Activated CD4-positive, alpha-beta T cell treated with anti-CD3 and anti-CD28 coated beads, Interleukin-10, Interleukin-2, amounts not matched to agents 100 ng/mL and 50 ng/mL, durations not matched to agents 16 hours and 8 hours (primary cell): Measurements from ENCODE around the gene CASZ1.

ENCODE experiments used
- DNase-seq: peaks from one replicate; pipeline ENCODE4 v3.0.0-alpha.2; 2020

The CASZ1 gene

DNA sequence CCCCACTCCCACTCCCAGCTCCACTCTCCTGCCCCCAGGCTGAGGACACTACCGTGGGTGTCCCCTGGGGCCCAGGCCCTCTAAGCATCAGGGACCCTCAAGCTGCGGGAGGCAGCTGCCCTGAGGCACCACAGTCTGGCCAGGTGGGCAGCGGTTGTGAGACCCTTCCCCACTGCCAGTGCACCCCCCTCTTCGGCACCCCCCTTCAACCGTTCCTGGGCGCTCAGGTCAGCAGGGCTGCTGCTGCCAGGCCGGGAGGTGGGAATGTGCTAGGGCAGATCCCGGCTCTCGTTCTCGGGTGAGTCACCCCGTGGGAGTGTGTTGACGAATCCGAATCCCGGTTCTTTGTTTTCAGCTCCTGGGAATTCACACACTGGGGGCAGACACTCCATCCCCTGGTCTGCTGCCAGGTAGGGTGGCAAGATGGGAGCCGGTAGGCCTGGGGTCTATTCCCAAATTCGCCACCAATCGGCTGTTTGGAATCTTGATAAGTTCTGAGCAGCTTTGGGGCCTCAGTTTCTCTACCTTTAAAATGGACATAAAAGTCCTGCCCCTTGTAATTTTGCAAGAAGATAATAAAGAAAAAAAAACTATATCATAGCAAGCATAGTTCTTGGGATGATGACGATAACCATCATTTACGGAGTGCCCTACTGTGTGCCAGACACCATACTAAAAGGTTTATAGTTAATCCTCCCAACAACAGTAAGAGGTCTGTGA lies 28.5 kb upstream of the CASZ1 start:
- no peak for DNase-seq

DNA sequence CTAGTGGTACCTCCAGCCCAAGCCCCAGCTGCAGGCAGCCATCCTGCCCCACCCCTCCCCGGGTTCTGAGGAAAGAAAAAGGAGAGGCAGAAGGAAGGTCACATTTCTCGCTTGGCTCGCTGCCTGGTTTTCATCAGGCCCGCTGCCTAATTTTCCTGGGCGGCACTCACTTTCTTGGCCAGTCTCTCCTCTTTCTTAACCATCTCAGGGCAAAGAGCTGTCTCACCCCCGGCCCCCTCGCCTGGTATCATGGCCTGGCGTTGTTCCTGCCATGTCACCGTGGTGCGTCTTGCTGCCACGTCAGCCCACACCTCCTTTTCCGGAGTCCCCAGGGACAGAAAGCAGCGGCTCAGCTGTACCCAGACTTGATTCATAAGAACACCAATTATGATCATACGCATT lies 26.6 kb upstream of the CASZ1 start:
- no peak for DNase-seq

DNA sequence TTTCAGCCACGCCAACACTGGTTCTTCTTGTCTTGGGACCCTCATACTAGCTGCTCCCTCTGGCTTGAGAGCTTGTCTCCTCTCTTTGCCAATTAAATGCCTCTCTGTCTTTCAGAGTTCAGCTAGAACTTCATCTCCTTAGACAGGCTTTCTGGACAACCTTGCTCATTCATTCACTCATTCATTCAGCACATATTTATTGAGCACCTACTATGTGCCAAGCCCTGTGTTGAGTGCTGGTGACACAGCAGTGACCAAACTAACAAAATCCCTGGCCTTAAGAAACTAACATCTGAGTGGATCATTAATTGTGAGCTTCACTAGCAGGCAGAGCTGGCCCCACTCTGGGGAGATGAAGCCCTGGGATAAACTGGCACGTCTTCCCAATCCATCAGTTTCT lies 24.9 kb upstream of the CASZ1 start:
- DNase-seq = no peak

DNA sequence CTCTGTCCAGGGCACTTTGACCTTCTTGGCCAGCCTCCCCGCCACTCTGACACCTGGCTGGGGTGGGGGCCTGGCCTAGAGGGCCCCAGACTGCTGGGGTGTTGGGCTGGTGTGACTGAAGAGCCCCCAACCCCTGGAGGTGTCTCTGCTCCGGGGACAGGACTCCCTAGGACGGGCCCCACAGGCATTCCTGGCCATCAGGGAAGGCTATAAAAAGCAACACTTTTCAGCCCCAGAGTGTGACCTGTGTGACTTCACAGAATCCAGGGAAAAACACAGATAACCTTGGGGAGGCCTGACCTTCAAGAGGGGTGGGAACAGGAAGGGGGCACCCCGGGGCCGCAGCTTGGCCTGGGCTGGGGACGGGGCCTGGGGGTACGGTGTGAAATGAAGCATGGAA lies 24.0 kb upstream of the CASZ1 start:
- DNase-seq = no peak

DNA sequence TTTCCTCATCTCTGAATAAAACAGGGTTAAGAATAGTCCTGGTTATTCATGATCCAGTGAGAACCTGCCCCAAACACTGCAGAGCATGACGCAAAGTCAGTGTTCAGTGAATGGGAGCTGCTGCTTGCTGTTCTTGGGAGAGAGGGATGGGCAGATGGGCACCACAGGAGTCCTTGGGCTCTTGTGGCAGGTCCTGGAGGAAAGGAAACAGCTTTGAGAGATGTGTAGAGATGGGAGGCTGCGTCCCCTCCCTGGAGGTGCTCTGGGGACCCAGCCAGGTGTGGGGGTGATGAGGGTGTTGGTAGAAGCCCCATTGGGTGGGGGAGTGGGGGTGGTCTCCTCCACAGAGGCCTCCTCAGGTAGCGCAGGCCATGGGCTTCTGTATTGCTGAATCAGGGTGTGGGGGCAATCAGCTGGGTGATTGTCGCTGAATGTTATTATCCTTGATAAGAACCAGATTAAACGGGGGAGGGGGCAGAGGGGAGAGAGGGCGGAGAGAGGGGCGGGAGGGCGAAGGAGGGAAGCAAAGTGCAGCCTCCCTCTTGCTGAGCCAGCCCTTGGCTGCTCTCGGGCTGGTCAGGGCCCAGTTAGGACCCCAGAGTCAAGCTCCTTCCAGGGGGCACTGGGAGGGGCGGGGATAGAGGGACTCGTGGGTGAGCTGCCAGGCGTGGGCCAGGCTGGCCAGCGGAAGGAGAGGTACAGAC lies 22.9 kb upstream of the CASZ1 start:
- no peak for DNase-seq

DNA sequence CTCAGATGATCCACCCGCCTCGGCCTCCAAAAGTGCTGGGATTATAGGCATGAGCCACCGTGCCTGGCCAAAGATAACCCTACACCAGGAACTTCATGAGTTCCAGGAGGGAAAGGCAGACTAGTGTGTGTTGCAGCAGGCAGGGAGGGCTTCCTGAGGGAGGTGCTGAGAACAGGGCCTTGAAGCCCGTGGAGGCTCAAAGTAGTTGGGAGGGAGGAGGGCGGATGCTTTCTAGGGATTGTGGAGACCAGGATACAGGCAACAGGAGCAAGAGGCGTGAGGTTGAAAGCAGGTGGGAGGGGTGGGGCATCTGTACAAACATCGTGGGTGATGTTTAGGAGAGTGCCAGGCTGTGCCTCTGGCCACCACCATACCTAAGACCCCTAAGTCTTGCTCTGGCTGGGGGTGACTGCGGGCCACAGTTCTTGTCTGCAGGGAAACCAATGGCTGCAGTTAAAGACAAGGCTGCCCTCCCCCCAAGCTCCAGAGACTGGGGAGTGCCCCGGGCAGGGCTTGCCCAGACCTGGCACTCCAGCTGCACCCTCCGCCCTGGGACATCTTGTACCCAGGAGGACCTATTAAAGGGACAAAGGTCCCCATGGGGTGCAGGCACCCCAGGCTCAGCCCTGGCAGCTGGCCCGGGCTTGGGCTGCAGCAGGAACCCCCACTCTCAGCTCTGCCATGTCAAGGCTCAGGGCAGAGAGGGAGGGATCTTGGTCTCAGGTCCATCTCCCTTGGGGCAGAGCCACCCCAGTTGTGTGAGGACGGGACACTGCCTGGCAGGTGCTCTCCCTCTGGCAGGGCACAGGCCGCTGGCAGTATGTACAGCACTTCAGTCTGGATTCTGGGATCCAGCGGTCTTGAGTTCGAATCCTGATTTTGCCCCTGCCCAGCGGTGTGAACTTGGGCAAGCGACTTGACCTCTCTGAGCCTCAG lies 22.1 kb upstream of the CASZ1 start:
- DNase-seq = no peak

DNA sequence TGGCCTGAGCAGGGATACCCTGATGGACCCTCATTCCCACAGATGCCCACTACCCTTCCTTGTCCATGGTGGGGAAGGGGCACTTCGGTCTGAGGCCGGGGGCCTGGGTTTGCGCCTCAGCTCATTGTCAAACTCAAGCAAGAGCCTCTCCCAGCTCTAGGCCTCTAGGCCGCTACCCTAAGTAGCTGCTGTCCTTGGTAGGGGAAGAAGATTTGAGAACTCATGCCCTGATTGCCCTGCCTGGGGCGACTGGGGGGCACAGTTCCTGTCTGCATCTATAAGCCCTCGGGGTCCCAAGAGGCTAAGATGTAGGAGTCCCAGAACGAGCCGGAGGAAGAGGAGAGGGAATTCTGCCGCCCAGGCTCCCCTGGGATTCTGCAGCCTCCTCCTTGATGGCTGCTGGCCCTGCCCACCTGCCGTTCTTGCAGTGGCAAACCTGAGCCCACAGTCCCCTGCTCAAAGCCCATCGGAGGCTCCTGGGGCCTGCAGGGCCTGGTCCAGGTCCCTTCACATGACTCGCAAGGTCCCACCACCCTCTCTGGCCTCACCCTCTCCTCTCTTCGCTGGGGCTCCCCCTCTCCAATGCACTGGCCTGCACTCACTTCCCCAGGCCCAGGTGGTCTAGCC lies 20.4 kb upstream of the CASZ1 start:
- no peak for DNase-seq

DNA sequence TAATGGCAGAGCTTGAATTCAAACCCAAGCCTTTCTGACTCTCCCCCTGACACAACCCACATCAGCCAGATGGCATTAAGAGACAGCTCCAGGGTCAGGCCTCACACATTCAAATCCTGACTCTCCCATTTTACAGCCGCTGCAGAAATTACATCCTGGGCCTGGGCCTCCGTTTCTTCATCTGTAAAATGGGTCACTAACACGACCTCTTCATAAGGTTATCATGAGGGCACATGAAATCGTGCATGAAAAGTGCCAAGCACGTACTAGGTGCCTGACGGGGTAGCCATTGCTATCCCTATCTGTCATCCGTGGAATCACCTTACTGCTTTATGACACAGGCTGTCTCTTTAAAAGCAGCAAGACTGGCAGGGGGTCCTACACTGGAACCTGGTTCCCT lies 19.8 kb upstream of the CASZ1 start:
- no peak for DNase-seq

DNA sequence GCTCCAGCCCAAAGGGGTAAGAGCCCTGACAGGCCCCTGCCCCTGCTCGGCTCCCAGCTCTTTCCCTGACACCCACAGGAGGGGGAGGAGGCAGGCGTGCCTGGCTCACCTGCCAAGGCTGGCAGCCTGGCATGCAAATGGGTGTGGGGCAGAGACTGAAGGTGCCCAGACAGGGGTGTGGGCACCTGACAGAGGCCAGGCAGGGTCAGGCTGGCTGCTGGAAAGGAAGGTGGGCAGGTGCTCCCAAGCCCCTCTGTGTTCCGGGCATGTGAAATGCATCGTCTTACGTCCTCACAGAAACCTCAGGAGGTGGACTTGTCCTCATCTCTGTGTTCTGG lies 19.4 kb upstream of the CASZ1 start:
- DNase-seq = no peak

DNA sequence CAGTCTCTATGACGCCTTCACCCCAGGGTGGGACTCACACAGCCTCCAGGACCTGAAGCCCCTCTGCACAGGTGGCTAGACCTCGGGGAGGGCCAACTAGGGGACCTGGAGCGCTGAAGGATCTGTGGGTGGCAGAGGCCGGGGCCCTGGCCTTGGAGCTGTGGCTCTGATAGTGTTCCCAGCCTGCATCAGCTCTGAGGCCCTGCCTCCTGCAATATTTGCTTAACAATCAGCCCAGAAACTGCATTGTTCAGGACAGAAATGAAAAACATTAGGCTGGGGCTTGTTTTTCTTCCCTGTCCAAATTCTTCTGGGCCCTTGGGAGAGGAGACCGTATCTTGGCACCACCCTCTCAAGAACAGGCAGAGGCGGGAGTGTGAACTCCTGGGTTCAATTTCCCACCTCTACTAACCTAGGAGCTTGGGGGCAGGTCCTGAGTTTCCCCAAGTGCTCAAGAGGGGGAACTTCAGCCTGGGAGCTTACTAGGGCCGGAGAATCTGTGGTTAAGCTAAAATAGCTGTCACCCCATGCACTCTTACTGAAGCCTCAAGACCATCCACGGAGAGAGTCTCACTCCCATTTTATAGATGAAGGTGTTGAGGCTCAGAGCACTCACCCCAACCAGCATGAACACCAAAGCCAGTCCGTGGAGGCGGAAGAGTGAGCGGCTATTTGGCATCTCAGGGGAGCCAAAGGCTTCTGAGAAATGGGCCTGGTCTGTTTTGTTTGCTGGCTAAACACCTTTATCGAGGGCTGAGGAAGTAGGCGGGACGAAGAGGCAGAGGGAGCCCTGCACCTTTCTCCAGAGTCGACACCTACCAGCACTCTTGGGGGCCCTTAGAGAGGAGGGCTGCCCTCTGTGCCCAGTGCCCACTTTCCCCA lies 18.8 kb upstream of the CASZ1 start:
- no peak for DNase-seq

DNA sequence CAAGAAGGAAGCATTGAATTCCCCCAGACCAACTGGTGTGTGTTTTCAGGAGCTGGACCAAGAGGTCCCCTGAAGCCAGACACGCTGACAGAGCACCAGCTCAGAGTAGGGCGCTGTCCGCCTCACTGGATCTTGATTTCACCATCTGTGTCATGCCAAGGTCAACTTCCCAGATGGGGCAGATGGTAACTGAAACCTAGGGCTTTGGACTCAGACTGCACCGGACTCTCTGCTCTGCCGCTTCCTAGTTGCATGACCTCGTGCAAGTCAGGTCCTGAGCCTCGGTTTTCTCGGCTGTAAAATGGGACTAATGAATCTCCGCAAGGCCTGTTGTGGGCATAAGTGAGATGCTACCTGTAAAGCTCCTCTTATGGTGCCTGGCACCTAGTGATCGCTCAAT lies 17.9 kb upstream of the CASZ1 start:
- no peak for DNase-seq

DNA sequence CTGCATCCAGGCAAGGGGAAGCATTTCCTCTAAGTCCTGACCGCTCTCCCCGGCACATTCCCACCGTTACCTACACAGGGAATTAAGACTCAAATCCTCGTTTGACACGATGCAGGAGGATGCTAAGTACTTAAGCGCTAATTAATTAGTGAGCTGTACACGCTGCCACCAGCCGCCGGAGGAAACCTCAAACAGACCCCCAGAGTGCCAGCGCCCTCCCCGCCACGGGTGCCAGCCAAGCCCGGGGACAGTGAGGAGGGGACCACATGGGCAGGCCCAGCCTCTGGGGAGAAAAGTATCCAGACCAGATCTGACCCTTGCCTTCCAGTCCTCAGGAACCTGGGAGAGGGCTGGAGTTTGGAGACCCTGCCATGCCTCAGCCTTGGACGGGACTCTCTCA lies 17.4 kb upstream of the CASZ1 start:
- no peak for DNase-seq

DNA sequence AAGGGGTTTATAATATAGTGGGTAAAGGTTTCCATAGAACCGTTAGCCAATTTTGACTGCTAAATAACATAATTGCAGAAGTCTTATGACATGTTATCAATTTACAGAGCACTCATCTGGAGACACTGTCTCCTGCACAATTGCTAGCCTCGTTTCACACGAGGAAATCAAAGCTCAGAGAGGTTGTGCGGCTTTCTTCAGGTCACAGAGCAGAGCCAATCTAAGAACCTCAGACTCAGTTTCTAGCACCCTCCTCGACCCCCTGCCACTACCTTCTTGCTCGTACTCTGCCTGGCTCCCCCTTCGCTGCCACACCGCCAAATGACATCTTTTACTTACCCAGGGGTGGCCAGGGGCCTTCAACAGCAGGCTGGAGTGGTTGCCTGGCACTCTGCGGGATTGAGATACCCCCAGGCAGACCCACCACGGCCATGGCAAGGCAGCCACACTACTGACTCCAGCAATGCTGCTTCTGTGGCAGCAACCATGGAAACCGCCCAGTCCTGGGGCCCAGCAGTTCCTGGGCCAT lies 16.0 kb upstream of the CASZ1 start:
- no peak for DNase-seq

DNA sequence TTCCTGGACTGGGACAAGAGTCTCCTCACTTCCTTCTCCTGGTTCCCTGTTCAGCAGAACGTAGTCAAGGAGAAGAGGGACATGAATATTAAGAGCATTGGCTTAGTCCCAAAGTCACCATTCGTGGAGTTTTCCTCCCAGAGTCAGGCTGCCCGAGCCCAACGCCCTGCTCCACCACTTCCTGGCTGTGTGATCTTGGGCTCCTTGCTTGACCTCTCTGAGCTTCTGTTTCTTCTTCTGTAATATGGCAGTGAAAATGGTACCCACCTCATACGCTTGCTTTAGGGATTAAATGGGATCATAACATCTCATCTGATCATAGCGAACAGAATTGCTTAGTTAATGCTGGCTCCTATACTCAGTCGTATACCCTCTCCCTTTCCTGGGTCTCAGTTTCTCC lies 12.0 kb upstream of the CASZ1 start:
- no peak for DNase-seq

DNA sequence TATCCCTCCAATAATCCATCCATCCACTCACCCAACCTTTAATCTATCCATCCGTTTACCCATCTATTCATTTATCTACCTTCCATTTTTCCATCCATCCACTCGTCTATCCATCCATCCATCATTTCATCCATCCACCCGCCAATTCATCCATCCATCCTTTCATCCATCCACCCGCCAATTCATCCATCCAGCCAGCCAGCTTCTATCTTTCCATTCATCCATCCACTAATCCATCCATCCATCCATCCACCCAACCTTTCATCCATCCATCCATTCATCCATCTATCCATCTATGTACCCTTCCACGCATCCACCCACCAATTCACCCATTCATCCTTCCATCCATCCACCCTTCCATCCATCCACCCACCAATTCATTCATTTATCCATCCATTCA lies 10.5 kb upstream of the CASZ1 start:
- DNase-seq = no peak

DNA sequence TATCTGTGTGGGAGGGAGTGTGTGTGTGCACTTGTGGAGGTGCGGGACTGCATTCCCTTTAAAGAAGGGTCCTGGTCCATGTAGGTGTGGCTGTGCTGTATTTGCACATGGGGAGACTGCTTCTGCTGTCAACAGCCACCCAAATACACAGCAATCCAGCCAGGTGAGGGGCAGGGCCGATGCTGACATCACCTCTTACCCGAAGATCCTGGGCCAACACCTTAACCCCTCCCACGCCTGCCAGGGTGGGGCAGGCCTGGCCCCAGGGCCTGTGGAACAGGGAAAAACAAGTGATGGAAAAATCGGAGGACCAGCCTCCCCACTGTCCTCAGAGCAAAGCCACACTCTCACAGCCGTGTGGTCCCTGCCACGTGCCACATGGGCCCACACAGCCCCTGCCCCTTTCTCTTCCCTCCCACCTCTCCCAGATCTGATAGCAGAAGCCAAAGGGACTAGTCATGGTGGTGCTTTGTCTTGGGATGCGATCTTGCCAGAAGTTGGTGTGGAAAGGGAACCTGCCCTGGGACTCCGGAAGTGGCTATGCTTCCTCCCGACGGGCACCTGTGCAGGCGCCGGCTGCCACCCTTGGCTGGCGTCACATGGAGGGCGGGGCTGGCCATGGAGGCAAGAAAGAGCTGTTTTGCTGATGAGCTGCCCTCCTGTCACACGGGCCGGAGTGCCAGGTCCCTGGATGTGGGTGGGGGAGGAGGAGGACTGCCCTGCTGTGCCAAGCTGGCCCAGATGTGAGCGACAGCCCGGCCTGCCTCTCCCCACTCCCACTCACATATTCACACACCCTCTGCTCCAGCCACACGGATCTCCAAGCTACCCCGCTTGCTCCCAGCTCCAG lies 7.8 kb upstream of the CASZ1 start:
- DNase-seq = peak; percentile 8

DNA sequence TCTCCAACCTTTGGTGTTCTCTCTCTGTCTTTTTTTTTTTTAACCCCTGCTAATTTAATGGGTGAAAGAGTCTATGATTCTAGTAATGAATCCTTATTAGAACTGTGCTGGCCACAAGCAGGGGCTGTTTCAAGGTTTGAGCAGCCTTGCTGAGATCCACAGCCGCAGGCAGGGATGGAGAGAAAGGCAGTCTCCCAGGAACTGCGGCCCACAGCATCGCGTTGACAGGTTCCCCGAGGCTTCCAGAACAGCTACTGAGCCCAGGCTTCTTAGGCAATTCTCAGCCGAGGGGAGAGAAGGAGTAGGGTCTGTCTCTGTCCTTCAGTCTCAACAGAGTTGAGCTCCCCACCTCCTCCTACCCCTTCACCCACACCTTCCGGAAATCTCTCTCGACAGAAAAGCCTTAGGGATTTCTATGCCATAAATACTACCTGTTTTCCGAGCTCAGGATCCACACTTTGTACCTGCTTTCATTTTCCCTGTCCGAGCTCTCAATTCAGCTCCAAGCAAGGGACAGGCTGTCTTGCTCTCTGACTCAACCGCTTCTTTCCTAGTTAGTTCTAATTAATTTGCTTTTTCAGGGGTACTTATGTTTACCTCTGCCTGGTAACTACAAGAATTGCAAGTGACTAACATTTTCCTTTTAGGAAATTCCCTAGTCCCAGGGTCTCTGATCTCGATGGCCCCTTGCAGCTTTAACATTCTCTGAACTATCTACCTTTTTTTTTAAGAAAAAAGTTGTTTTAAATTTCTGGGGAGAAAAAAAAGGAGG lies 6.7 kb upstream of the CASZ1 start:
- DNase-seq = no peak

DNA sequence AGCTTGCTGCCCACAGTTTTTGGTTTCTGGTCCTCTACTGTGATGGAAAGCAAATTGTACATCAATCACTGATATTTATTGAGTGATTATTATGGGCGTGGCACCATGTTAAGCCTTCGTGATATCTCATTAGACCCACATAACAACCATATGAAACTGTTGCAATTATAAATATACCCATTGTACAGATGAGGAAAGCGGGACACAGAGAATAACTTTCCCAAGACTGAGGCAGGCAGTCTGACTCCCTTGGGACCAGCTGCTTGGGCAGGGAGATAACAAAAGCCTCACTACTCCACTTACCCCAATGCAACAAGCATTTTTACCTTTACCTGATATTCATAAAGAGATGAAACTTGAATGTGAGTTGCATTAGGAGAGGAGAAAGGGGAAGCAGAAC lies 4.3 kb upstream of the CASZ1 start:
- no peak for DNase-seq

DNA sequence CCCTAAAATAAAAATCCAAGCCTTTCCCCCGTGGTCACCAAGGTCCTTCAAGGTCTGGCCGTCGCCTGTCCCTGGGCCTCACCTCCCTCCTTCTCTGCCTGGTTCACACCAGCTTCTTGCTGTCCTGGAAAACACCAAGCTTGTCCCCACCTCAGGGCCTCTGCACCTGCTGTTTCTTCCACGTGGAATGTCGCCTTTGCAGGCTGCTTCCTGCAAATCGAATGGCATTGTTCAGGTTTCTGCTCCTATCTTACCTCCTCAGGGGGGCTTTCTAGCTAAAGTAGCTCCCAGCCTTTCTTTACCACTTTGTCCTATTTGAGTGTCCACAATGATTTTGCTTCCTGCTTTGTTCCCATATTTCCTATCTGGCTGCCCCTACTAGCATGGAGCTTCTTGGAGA lies 3.3 kb upstream of the CASZ1 start:
- no peak for DNase-seq

DNA sequence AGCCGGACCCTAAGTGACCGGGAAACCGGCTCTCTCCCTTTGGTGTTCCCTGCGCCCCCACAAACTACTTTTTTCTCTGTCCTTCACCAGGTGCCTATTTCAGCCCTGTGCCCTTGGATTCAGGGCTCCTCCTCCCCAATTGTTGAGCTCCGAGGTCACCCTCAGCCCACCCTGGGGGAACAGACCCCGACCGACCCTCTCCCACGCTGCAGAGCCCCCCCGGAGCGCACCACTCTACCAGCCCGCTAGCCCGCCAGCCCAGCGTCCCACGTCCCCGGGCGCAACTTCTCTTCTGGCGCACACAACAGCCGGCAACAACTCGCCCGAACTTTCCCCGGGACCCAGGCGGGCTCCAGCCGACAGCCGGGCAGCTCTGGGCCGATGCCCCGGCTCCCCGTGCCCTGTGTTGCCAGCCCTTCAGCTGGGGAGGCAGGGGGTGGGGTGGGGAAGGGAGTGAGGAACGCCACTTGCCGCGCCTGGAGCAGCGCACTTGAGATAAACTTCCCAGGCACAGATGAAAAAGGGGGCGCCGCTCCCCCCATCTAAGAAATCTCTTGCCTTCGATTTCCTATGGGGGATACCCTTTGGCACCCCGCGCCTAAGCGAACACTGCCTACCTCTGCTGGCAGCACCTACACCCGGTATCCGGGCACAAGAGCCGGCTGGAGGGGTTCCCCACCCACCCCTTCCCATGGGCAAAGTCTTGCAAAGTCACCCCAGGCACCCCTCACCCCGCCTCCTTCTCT lies 997 bp downstream of the CASZ1 start:
- DNase-seq = no peak
